Spleen (tissue), 7 donors: Measurements from ENCODE around the gene ADARB2.

Experiments
- CTCF ChIP-seq, 11 experiments: fragments of 200-600 bp in 7 of 11; fragments of 450-650 bp in 4 of 11; sonication (generic) in 4 of 11; IDR thresholded peaks in 8 of 11; conservative IDR thresholded peaks in 3 of 11; 1 replicate in 7 of 11; 2 replicates in 4 of 11; pipeline versions ENCODE4 v1.4.0 to v1.8.0; 2016 to 2021; ENCODE audit warnings: antibody characterized with exemption in 11 of 11, inconsistent platforms in 4 of 11, mild to moderate bottlenecking in 1 of 11
- POLR2A ChIP-seq, 3 donors: fragments of 450-650 bp; IDR thresholded peaks; one replicate each; pipeline ENCODE4 v1.5.1; 2017; ENCODE audit warnings: antibody characterized with exemption in 3 of 3, mild to moderate bottlenecking in 1 of 3
- POLR2AphosphoS5 ChIP-seq, 3 donors: sonication (generic); formaldehyde crosslinking; IDR thresholded peaks; one replicate each; pipeline ENCODE4 v1.5.1; 2017; ENCODE audit warnings: antibody characterized with exemption in 3 of 3
- donor health status: DM: no; HTN: no; CAD: no; lungs with moderate emphysema.
- donor health status: DM: no; HTN: no; CAD: no.
- donor health status: DM: no; HTN: no; CAD: no.

DNA sequence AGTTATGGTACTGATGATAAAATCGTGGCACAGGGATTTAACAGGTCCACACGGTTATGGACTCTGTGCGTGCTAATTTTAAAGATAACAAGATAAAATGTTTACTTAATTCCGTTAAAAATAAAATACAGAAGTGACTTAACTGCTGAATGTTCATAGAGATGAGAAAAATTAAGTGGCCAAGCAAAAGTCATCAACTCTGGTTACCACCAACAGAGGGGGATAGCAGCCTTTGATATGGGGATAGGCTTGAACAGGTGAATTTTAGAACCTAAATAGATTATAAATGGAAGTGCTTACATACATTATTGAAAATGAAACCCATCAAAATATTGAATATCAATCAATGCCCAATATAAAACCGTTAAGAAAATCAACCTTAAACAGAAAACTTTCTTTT lies 436.2 kb downstream of the ADARB2 start:
- TF ChIP-seq CTCF (IDR thresholded peaks at IDR 0.05 in 8 of 11, conservative IDR thresholded peaks at IDR 0.05 in 3 of 11), result no peak
- TF ChIP-seq POLR2A (IDR thresholded peaks at IDR 0.05), result no peak
- TF ChIP-seq POLR2AphosphoS5 (IDR thresholded peaks at IDR 0.05), result no peak
